ENCODE data around the gene CEL. TPM values are rescaled to one million over a fixed set of nuclear protein-coding genes. Genes with fewer than 3 reads are reported as not detected.
"Not testable (repeated sequence)": the region's sequence is repeated elsewhere in the genome, so short reads cannot be mapped to it uniquely, and the experiment has no call there.

Gene CEL
- total RNA-seq (2012; rRNA removed): under 0.01 and 0.25 TPM in 2 replicates

DNA sequence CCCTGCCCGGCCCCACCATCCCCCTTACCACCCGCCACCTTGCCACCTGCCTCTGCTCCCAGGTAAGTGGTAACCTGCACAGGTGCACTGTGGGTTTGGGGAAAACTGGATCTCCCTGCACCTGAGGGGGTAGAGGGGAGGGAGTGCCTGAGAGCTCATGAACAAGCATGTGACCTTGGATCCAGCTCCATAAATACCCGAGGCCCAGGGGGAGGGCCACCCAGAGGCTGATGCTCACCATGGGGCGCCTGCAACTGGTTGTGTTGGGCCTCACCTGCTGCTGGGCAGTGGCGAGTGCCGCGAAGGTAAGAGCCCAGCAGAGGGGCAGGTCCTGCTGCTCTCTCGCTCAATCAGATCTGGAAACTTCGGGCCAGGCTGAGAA lies at the start of gene CEL:
CEL (plus strand) TSS at position 218 of the 382 bp plus-strand sequence; CDS start at position 240, 22 bp downstream.
- peaks cover 13% of the 10 kb centered on the region for H3K36me3 ChIP-seq (ENCODE audit: insufficient read depth, low read length)
- H3K4me3 ChIP-seq (ENCODE audit: low read length); H3K9me3 ChIP-seq (replicated peaks; ENCODE audit: low read length); H3K27me3 ChIP-seq (ENCODE audit: control insufficient read depth, insufficient read depth, low read length); H3K4me2 ChIP-seq (ENCODE audit: low read length); H3K4me1 ChIP-seq (ENCODE audit: control insufficient read depth, insufficient read depth, low read length); H3K9ac ChIP-seq (ENCODE audit: low read depth, low read length): not testable (repeated sequence)

DNA sequence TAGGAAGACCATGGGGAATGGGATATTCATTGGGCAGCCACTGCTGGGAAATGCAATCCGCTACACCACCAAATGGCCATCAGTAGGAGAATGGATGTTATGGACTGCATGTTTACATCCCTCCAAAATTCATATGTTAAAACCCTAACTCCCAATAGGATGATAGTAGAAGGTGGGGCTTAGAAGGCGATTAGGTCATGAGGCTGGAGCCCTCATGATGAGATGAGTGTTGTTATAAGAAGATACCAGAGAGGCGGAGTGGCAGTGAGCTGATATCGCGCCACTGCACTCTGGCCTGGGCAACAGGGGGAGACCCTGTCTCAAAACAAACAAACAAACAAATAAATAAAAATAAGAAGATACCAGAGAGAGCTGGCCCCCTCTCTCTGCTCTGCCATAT lies 47.1 kb upstream of the CEL start:
- no peak overlapping the region for H3K9ac ChIP-seq (ENCODE audit: low read depth, low read length)
- no peak overlapping the region for H3K4me2 ChIP-seq (ENCODE audit: low read length)
- H3K27me3 ChIP-seq (ENCODE audit: control insufficient read depth, insufficient read depth, low read length): peaks cover 24% of the 10 kb centered on the region
- no peak overlapping the region for H3K4me3 ChIP-seq (ENCODE audit: low read length)
- no peaks in the 10 kb centered on the region for H3K4me1 ChIP-seq (ENCODE audit: control insufficient read depth, insufficient read depth, low read length)
- no peaks in the 10 kb centered on the region for H3K36me3 ChIP-seq (ENCODE audit: insufficient read depth, low read length)
- no peaks in the 10 kb centered on the region for H3K9me3 ChIP-seq (replicated peaks; ENCODE audit: low read length)

DNA sequence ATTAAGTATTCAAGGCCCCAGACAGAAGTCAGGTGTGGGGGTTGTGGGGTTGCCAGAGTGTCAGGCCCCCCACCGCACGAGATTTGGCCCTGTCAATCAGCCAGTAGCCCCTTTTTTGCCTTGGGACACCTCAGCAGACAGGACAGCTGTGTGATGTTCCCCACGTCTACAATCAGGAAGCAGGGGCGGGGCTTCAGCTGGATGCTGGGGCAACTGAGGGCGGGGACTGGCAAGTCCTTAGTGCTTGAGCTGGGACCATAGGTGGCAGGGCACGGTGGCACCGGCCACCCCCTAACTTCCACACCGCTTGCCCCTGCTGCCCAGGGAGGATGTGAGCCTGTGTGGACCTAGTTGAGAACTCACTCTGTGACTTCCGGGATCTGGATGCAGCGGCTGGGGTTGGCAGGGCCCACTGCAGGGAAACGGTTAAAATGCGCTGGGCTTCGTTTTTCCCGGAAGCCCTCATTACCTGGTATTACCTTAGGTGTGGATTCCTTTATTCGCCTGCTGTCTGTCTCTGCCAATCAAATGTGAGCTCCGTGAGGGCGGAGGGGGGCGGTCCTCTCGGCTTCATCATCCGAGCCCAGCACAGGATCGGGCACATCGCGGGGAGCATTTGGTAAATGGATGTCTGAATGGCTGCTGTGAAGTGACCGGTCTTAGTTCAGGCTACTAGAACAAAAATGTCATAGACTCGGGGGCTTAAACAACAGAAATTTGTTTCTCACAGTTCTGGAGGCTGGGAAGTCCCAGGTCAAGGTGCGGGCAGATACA lies 38.5 kb upstream of the CEL start:
- Histone ChIP-seq H3K4me3 (ENCODE audit: low read length) (no peak overlapping the region), H3K36me3 (ENCODE audit: insufficient read depth, low read length) (no peaks in the 10 kb centered on the region), H3K9me3 (replicated peaks; ENCODE audit: low read length) (no peaks in the 10 kb centered on the region), H3K4me2 (ENCODE audit: low read length) (no peak overlapping the region), H3K27me3 (ENCODE audit: control insufficient read depth, insufficient read depth, low read length) (peaks cover 6% of the 10 kb centered on the region), H3K4me1 (ENCODE audit: control insufficient read depth, insufficient read depth, low read length) (no peaks in the 10 kb centered on the region), H3K9ac (ENCODE audit: low read depth, low read length) (no peak overlapping the region)

DNA sequence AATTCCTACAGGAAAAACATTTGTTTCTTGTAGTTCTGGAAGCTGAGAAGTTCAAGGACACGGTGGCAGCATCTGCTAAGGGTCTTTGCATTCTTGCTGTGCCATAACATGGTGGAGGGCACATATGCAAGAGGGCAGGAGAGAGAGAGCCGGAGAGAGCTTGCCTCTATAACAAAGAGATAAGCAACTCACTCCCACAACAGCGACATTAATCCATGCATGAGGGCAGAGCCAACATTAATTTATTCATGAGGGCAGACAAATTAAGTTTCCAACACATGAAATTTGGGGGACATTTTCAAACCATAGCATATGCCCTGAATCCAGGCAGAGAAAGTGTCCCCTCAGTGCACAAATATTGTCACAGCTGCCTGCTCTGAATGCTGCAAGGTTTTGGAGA lies 35.4 kb upstream of the CEL start:
- Histone ChIP-seq H3K4me1 (ENCODE audit: control insufficient read depth, insufficient read depth, low read length) (peaks cover 6% of the 10 kb centered on the region), H3K36me3 (ENCODE audit: insufficient read depth, low read length) (no peaks in the 10 kb centered on the region), H3K27me3 (ENCODE audit: control insufficient read depth, insufficient read depth, low read length) (peaks cover 1% of the 10 kb centered on the region)

DNA sequence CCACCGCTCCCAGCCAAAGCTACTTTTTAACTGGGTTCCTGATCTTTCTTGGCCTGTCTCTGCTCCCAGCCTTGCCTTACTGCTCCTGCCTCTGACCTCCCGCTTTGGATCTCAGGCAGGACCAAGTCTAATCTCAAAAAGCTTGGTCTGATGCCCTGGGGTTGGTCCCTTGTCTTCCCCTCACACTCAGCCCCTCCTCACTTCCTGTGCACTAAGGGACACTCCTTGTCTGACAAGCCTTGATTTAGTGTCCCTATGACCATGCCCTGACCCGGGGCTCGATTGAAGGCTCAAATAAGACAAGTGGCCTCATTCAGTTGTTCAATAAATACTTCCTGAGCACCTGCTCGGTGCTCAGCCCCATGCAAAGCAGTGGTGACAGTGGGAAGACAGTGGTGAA lies 34.6 kb upstream of the CEL start:
- H3K4me1 ChIP-seq (ENCODE audit: control insufficient read depth, insufficient read depth, low read length): peaks cover 9% of the 10 kb centered on the region
- no peaks in the 10 kb centered on the region for H3K27me3 ChIP-seq (ENCODE audit: control insufficient read depth, insufficient read depth, low read length)
- H3K36me3 ChIP-seq (ENCODE audit: insufficient read depth, low read length): no peaks in the 10 kb centered on the region
- no peaks in the 10 kb centered on the region for H3K9me3 ChIP-seq (replicated peaks; ENCODE audit: low read length)
- H3K4me3 ChIP-seq (ENCODE audit: low read length): no peak overlapping the region
- no peak overlapping the region for H3K4me2 ChIP-seq (ENCODE audit: low read length)
- no peak overlapping the region for H3K9ac ChIP-seq (ENCODE audit: low read depth, low read length)

More for the DNA sequence above, 35.4 kb upstream of the CEL start:
- no peak overlapping the region for H3K4me2 ChIP-seq (ENCODE audit: low read length)
- no peak overlapping the region for H3K9ac ChIP-seq (ENCODE audit: low read depth, low read length)
- H3K9me3 ChIP-seq (replicated peaks; ENCODE audit: low read length): no peaks in the 10 kb centered on the region
- H3K4me3 ChIP-seq (ENCODE audit: low read length): no peak overlapping the region

DNA sequence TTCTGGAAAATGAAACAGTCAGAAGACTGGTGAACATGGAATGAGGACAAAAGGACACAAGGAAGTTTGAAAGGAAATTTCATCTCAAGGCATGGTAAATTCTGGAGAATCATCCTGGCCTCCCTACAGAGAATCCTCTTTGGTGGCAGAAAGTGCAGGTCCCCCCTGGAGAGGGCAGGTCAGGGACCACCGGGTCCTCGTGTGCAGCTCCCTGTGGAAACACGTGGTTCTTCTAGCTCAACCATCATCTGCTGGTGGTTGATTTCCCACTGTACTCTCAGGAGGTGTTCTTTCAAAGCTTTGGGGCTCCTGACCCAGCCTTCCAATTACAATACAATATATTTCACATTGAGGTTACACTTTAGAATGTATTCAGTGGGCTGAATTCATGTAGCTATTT lies 33.6 kb upstream of the CEL start:
- no peaks in the 10 kb centered on the region for H3K27me3 ChIP-seq (ENCODE audit: control insufficient read depth, insufficient read depth, low read length)
- no peak overlapping the region for H3K9ac ChIP-seq (ENCODE audit: low read depth, low read length)
- H3K4me3 ChIP-seq (ENCODE audit: low read length): no peak overlapping the region

DNA sequence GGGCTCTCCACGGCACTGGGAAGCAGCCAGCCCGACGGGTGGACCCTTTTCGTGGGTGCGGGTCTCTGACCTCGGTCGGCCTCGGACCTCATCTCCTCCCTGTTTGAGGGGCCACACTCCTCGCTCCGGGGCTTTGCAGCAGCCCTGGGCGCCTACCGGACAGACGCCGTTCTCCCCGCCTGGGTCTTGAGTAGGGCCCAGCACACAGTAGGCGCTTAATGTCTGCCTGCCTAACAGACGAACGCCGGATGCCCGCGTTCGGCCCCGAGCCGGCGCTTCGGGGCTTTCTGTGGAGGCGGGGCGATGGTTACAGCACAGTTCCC lies 31.8 kb upstream of the CEL start:
- H3K9ac ChIP-seq (ENCODE audit: low read depth, low read length): peak overlapping the region; percentile 99
- H3K27me3 ChIP-seq (ENCODE audit: control insufficient read depth, insufficient read depth, low read length): no peaks in the 10 kb centered on the region

More for the DNA sequence above, 33.6 kb upstream of the CEL start:
- Histone ChIP-seq H3K9me3 (replicated peaks; ENCODE audit: low read length) (no peaks in the 10 kb centered on the region), H3K4me1 (ENCODE audit: control insufficient read depth, insufficient read depth, low read length) (peaks cover 9% of the 10 kb centered on the region), H3K4me2 (ENCODE audit: low read length) (no peak overlapping the region), H3K36me3 (ENCODE audit: insufficient read depth, low read length) (peaks cover 2% of the 10 kb centered on the region)

DNA sequence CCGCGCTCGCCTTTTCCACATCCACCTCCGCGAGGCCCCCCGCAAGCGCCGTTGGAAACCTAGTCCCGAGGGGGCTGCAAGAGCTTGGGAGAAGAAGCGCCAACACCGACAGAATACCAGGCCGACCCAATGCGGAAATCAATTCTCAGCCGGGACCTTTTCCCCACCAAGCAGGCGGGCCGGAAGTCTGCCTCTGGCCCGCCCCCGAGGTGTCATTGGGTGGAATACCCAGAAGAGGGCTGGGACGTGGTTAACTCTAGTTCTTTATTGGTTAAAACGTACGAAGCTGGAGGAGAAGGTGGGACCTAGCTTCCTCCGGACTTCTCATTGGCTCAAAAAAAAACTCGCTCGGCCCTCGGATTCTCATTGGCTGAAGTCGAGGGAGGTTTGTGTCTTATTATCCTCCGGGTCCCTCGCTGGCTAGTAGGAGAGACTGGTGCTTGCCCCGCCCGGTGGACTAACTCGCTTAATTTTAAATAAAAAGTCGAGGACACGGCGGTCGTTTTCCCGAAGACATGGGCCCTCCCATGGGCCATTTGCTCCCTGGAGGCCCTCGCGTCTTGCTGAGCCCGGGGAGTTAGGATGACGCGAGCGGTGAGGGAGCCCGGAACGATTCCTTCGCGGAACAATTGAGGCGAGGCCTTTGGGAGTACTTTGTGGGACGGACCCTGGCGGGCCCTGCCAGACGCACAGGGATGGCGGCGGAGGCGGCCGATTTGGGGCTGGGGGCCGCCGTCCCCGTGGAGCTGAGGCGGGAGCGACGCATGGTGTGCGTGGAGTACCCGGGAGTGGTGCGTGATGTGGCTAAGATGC lies 31.3 kb upstream of the CEL start, which contains the start of gene GTF3C5:
GTF3C5 (plus strand) TSS at position 681 of the 813 bp plus-strand sequence; CDS start at position 696, 15 bp downstream.
- Histone ChIP-seq H3K9me3 (replicated peaks; ENCODE audit: low read length) (no peaks in the 10 kb centered on the region), H3K36me3 (ENCODE audit: insufficient read depth, low read length) (peaks cover 7% of the 10 kb centered on the region), H3K4me3 (ENCODE audit: low read length) (peak within 1 kb of the TSS; percentile 97), H3K4me2 (ENCODE audit: low read length) (peak within 1 kb of the TSS; percentile 96), H3K4me1 (ENCODE audit: control insufficient read depth, insufficient read depth, low read length) (peaks cover 9% of the 10 kb centered on the region), H3K27me3 (ENCODE audit: control insufficient read depth, insufficient read depth, low read length) (no peaks in the 10 kb centered on the region), H3K9ac (ENCODE audit: low read depth, low read length) (peak within 1 kb of the TSS; percentile 99)

More for the DNA sequence above, 31.8 kb upstream of the CEL start:
- peaks cover 9% of the 10 kb centered on the region for H3K4me1 ChIP-seq (ENCODE audit: control insufficient read depth, insufficient read depth, low read length)
- peaks cover 7% of the 10 kb centered on the region for H3K36me3 ChIP-seq (ENCODE audit: insufficient read depth, low read length)
- no peaks in the 10 kb centered on the region for H3K9me3 ChIP-seq (replicated peaks; ENCODE audit: low read length)
- H3K4me2 ChIP-seq (ENCODE audit: low read length): peak overlapping the region; percentile 96
- peak overlapping the region; percentile 84 for H3K4me3 ChIP-seq (ENCODE audit: low read length)

DNA sequence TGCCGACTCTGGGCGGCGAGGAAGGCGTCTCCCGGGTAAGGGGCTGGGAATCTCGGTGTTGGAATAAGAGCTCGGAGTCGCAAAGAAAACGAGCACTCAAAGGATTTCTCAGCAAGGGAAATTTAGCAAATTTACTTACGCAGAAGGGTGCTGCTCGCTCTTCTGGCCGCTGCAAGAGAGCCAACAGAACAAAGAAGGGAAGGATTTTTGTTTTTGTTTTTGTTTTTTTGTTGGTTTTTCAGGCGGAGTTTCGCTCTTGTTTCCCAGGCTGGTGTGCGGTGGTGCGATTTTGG lies 30.7 kb upstream of the CEL start:
- H3K4me1 ChIP-seq (ENCODE audit: control insufficient read depth, insufficient read depth, low read length): peaks cover 9% of the 10 kb centered on the region
- H3K9me3 ChIP-seq (replicated peaks; ENCODE audit: low read length): no peaks in the 10 kb centered on the region

DNA sequence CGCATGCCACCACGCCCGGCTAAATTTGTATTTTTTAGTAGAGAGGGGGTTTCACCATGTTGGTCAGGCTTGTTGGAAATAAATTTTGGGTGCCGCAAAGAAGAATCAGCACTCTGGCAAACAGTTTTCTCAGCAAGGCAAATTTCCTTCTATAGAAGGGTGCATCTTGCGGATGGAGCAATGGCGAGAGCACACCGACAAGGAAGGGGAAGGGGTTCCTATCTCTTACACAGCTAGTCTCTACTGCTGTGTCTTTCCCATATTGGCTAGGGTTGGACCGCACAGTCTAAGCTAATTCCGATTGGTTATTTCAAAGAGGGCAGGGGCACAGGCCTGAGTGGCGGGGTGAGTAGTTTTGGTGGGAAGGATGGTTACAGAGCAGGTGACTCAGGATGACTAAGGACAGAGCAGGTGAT lies 30.3 kb upstream of the CEL start:
- peak overlapping the region; percentile 99 for H3K9ac ChIP-seq (ENCODE audit: low read depth, low read length)
- no peaks in the 10 kb centered on the region for H3K9me3 ChIP-seq (replicated peaks; ENCODE audit: low read length)
- H3K4me2 ChIP-seq (ENCODE audit: low read length): peak overlapping the region; percentile 84
- no peaks in the 10 kb centered on the region for H3K27me3 ChIP-seq (ENCODE audit: control insufficient read depth, insufficient read depth, low read length)
- peaks cover 7% of the 10 kb centered on the region for H3K36me3 ChIP-seq (ENCODE audit: insufficient read depth, low read length)
- H3K4me1 ChIP-seq (ENCODE audit: control insufficient read depth, insufficient read depth, low read length): peaks cover 9% of the 10 kb centered on the region
- H3K4me3 ChIP-seq (ENCODE audit: low read length): peak overlapping the region; percentile 97

More for the DNA sequence above, 30.7 kb upstream of the CEL start:
- H3K27me3 ChIP-seq (ENCODE audit: control insufficient read depth, insufficient read depth, low read length): no peaks in the 10 kb centered on the region
- H3K4me2 ChIP-seq (ENCODE audit: low read length): peak overlapping the region; percentile 84
- peaks cover 7% of the 10 kb centered on the region for H3K36me3 ChIP-seq (ENCODE audit: insufficient read depth, low read length)
- peak overlapping the region; percentile 99 for H3K9ac ChIP-seq (ENCODE audit: low read depth, low read length)
- peak overlapping the region; percentile 97 for H3K4me3 ChIP-seq (ENCODE audit: low read length)

DNA sequence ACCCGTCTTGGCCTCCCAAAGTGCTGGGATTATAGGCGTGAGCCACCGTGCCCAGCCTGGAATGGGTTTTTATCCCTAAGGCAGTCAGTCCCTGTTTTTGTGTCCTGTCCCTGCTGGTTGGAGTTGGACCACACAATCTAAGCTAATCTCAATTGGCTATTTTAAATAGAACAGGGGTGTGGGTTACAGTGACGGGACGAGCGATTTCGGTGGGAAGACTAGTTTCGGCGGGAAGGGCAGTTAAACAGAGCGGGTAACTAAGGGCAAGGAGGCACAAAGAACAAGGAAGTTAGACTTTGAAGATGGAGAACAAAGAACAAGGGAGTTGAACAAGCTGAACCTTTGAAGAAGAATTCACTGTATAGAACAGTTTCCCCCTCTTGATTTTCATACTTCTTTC lies 29.6 kb upstream of the CEL start:
- Histone ChIP-seq H3K9me3 (replicated peaks; ENCODE audit: low read length) (no peaks in the 10 kb centered on the region), H3K9ac (ENCODE audit: low read depth, low read length) (no peak overlapping the region), H3K4me3 (ENCODE audit: low read length) (peak overlapping the region; percentile 97), H3K4me2 (ENCODE audit: low read length) (peak overlapping the region; percentile 84), H3K27me3 (ENCODE audit: control insufficient read depth, insufficient read depth, low read length) (no peaks in the 10 kb centered on the region), H3K4me1 (ENCODE audit: control insufficient read depth, insufficient read depth, low read length) (peaks cover 9% of the 10 kb centered on the region), H3K36me3 (ENCODE audit: insufficient read depth, low read length) (peaks cover 10% of the 10 kb centered on the region)

Measured in skeletal muscle satellite cell (primary cell).